ENCODE data around the gene ARHGAP45. TPM values are rescaled to one million over a fixed set of nuclear protein-coding genes. Genes with fewer than 3 reads are reported as not detected.

The ARHGAP45 gene
- total and polyA plus RNA-seq, 9 of the 15 experiments (the other 6 are each of a cell fraction or from before 2014, with no cell fraction given) = 0.08 to 22.1 (median 4.2) TPM

GRCh38 chr19:1112268-1113029 lies 45.5 kb downstream of the ARHGAP45 start (continued):
- no peak for TF ChIP-seq ZNF318 (IDR thresholded peaks at IDR 0.05; ENCODE audit: borderline replicate concordance in 1 of 2, low read depth in 1 of 2)
- TF ChIP-seq POU5F1 (IDR thresholded peaks at IDR 0.05; ENCODE audit: borderline replicate concordance, low read depth, low read length, partially characterized antibody) = no peak
- no peak for TF ChIP-seq DIDO1 (tag; IDR thresholded peaks at IDR 0.05; ENCODE audit: low read depth)
- TF ChIP-seq POLR2A (conservative IDR thresholded peaks at IDR 0.05) = peak; percentile 60
- TF ChIP-seq ELK3 (CRISPR knock-in tag; IDR thresholded peaks at IDR 0.05) = no peak
- TF ChIP-seq FOXA3 (CRISPR knock-in tag; conservative IDR thresholded peaks at IDR 0.05 in 1 of 2, IDR thresholded peaks at IDR 0.05 in 1 of 2) = 0 out of 4 replicates have a peak, but pooled peaks of 1 of the 2 experiments have one; percentile 15
- TF ChIP-seq ZBTB49 (CRISPR knock-in tag; IDR thresholded peaks at IDR 0.05; ENCODE audit: borderline replicate concordance) = no peak
- peak; percentile 56; the same call in 1 of the 2 replicates for TF ChIP-seq BRD4 (IDR thresholded peaks at IDR 0.05)
- TF ChIP-seq PHF8 (IDR thresholded peaks at IDR 0.05; ENCODE audit: borderline replicate concordance, low read length) = peak; percentile 35; the same call in 1 of the 2 replicates
- no peak for TF ChIP-seq ZNF561 (CRISPR knock-in tag; conservative IDR thresholded peaks at IDR 0.05)
- TF ChIP-seq POLR3G (IDR thresholded peaks at IDR 0.05; ENCODE audit: extremely low read depth, insufficient read length, insufficient replicate concordance) = no peak
- TF ChIP-seq ZFP30 (CRISPR knock-in tag; IDR thresholded peaks at IDR 0.05; ENCODE audit: borderline replicate concordance) = no peak
- TF ChIP-seq CCAR2 (IDR thresholded peaks at IDR 0.05; ENCODE audit: low read depth, low read length) = no peak
- TF ChIP-seq BHLHE40 (IDR thresholded peaks at IDR 0.05; ENCODE audit: low read length) = peak; percentile 64
- TF ChIP-seq SREBF1 (IDR thresholded peaks at IDR 0.05; ENCODE audit: borderline replicate concordance, low read depth, low read length) = no peak
